H9 (cell line): ENCODE results near the gene POT1. TPM values are rescaled to one million over a fixed set of nuclear protein-coding genes. Genes with fewer than 3 reads are reported as not detected.

Source experiments
- DNase-seq: peaks from one replicate; pipeline ENCODE4 v3.0.0-alpha.2; 2017
- H2AFZ ChIP-seq: one replicate; pipeline ENCODE4 v1.6.1; 2013; ENCODE audit warnings: mild to moderate bottlenecking, low read length, control low read depth, moderate library complexity
- H2AK5ac ChIP-seq: 2 replicates; pipeline ENCODE4 v1.6.1; 2013; ENCODE audit warnings: low read length, control low read depth, mixed read lengths; ENCODE audit not compliant: insufficient read length
- H2BK120ac ChIP-seq: one replicate; pipeline ENCODE4 v1.6.1; 2013; ENCODE audit warnings: low read depth, mild to moderate bottlenecking, low read length, control low read depth, inconsistent platforms; ENCODE audit not compliant: poor library complexity, severe bottlenecking
- H2BK12ac ChIP-seq: 2 replicates; pipeline ENCODE4 v1.6.1; 2013; ENCODE audit warnings: low read length, control low read depth, mixed read lengths, low read depth; ENCODE audit not compliant: insufficient read length
- H2BK15ac ChIP-seq: 2 replicates; pipeline ENCODE4 v1.6.1; 2013; ENCODE audit warnings: low read depth, low read length, control low read depth
- H2BK20ac ChIP-seq: one replicate; pipeline ENCODE4 v1.6.1; 2013; ENCODE audit warnings: low read depth, mild to moderate bottlenecking, low read length, control low read depth, inconsistent platforms; ENCODE audit not compliant: poor library complexity, severe bottlenecking
- H2BK5ac ChIP-seq: 2 replicates; pipeline ENCODE4 v1.6.1; 2013; ENCODE audit warnings: low read length, control low read depth, mixed read lengths; ENCODE audit not compliant: insufficient read length
- H3K14ac ChIP-seq: 2 replicates; pipeline ENCODE4 v1.6.1; 2013; ENCODE audit warnings: low read length, control low read depth; ENCODE audit not compliant: insufficient read depth
- H3K18ac ChIP-seq: 2 replicates; pipeline ENCODE4 v1.6.1; 2013; ENCODE audit warnings: low read depth, mild to moderate bottlenecking, mixed read lengths, low read length, control low read depth; ENCODE audit not compliant: insufficient read length
- H3K23ac ChIP-seq: 2 replicates; pipeline ENCODE4 v1.6.1; 2013; ENCODE audit warnings: low read length, control low read depth, mixed read lengths, low read depth; ENCODE audit not compliant: insufficient read length
- H3K23me2 ChIP-seq: 2 replicates; pipeline ENCODE4 v1.6.1; 2013; ENCODE audit warnings: low read depth, mild to moderate bottlenecking, mixed read lengths, low read length, control low read depth; ENCODE audit not compliant: insufficient read length, poor library complexity, severe bottlenecking
- H3K27ac ChIP-seq: 2 replicates; pipeline ENCODE4 v1.5.1; 2013; ENCODE audit warnings: low read length, control low read depth, mixed read lengths, low read depth; ENCODE audit not compliant: insufficient read length
- H3K27me3 ChIP-seq: 2 replicates; pipeline ENCODE4 v1.6.1; 2013; ENCODE audit warnings: low read length, control low read depth, inconsistent platforms; ENCODE audit not compliant: insufficient read depth
- H3K4ac ChIP-seq: 2 replicates; pipeline ENCODE4 v1.6.1; 2013; ENCODE audit warnings: low read depth, mild to moderate bottlenecking, control low read depth, inconsistent platforms, low read length, moderate library complexity
- H3K4me1 ChIP-seq: 2 replicates; pipeline ENCODE4 v1.6.1; 2013; ENCODE audit warnings: low read length, control low read depth, inconsistent platforms; ENCODE audit not compliant: insufficient read depth
- H3K4me2 ChIP-seq: 2 replicates; pipeline ENCODE4 v1.6.1; 2013; ENCODE audit warnings: low read length, control low read depth, mixed read lengths; ENCODE audit not compliant: insufficient read length, insufficient read depth
- H3K56ac ChIP-seq: 2 replicates; pipeline ENCODE4 v1.6.1; 2013; ENCODE audit warnings: low read depth, mild to moderate bottlenecking, mixed read lengths, low read length, control low read depth; ENCODE audit not compliant: insufficient read length
- H3K79me1 ChIP-seq: 2 replicates; pipeline ENCODE4 v1.6.1; 2013; ENCODE audit warnings: low read depth, mild to moderate bottlenecking, moderate library complexity, low read length, control low read depth, inconsistent platforms; ENCODE audit not compliant: insufficient read depth, poor library complexity, severe bottlenecking
- H3K79me2 ChIP-seq: 2 replicates; pipeline ENCODE4 v1.6.1; 2013; ENCODE audit warnings: low read length, control low read depth, inconsistent platforms; ENCODE audit not compliant: insufficient read depth
- H3K9ac ChIP-seq: 2 replicates; pipeline ENCODE4 v1.6.1; 2013; ENCODE audit warnings: low read length, control low read depth, mixed read lengths; ENCODE audit not compliant: insufficient read length; ENCODE audit errors: extremely low read depth
- H3K9me3 ChIP-seq: one replicate; pipeline ENCODE4 v1.6.1; 2013; ENCODE audit warnings: low read depth, low read length, inconsistent platforms; ENCODE audit not compliant: control insufficient read depth
- H3T11ph ChIP-seq: one replicate; pipeline ENCODE4 v1.6.1; 2013; ENCODE audit warnings: mild to moderate bottlenecking, low read length, control low read depth, inconsistent platforms
- H4K20me1 ChIP-seq: one replicate; pipeline ENCODE4 v1.6.1; 2013; ENCODE audit not compliant: control insufficient read depth, insufficient read length, insufficient read depth
- H4K5ac ChIP-seq: 2 replicates; pipeline ENCODE4 v1.6.1; 2013; ENCODE audit warnings: low read depth, mild to moderate bottlenecking, mixed read lengths, low read length, control low read depth; ENCODE audit not compliant: insufficient read length
- H4K8ac ChIP-seq: replicated peaks from 2 replicates; pipeline ENCODE4 v1.6.1; 2013; ENCODE audit warnings: low read length, control low read depth, mixed read lengths, low read depth; ENCODE audit not compliant: insufficient read length
- H4K91ac ChIP-seq: 2 replicates; pipeline ENCODE4 v1.6.1; 2013; ENCODE audit warnings: low read depth, mild to moderate bottlenecking, moderate library complexity, mixed read lengths, low read length, control low read depth; ENCODE audit not compliant: insufficient read length
- H3K27ac Mint-ChIP-seq, 3 experiments: 2 replicates in 2 of 3; 3 replicates in 1 of 3; pipeline ENCODE4 v1.8.0; 2020 to 2021; ENCODE audit warnings: mixed read lengths in 3 of 3, mild to moderate bottlenecking in 1 of 3, moderate library complexity in 1 of 3
- H3K27me3 Mint-ChIP-seq: 2 replicates; pipeline ENCODE4 v1.8.0; 2021; ENCODE audit warnings: low read depth, mild to moderate bottlenecking, moderate library complexity, mixed read lengths
- H3K36me3 Mint-ChIP-seq, 3 experiments: 2 replicates in 2 of 3; 3 replicates in 1 of 3; pipeline ENCODE4 v1.8.0; 2020 to 2021; ENCODE audit warnings: low read depth in 3 of 3, mixed read lengths in 3 of 3; ENCODE audit not compliant: insufficient read depth in 1 of 3
- H3K4me1 Mint-ChIP-seq, 2 experiments: 2 replicates each; pipeline ENCODE4 v1.8.0; 2020; ENCODE audit warnings: mixed read lengths in 2 of 2
- H3K4me3 Mint-ChIP-seq, 2 experiments: 2 replicates in 1 of 2; 3 replicates in 1 of 2; pipeline ENCODE4 v1.8.0; 2020 to 2021; ENCODE audit warnings: mild to moderate bottlenecking in 2 of 2, mixed read lengths in 2 of 2, moderate library complexity in 1 of 2
- H3K9me3 Mint-ChIP-seq, 2 experiments: 2 replicates in 1 of 2; 3 replicates in 1 of 2; pipeline ENCODE4 v1.8.0; 2020; ENCODE audit warnings: mild to moderate bottlenecking in 2 of 2, mixed read lengths in 2 of 2, moderate library complexity in 1 of 2
- WGBS: extraction: QIAGEN DNeasy Blood & Tissue Kit; methylation state at CpG from one replicate; pipeline ENCODE4 v1.1.7; 2013; ENCODE audit warnings: missing lambda C conversion rate, low lambda C conversion rate, mixed read lengths; ENCODE audit not compliant: insufficient read length; ENCODE audit errors: extremely low coverage; 5-methylcytosine and 5-hydroxymethylcytosine counted together
- total RNA-seq: library from RNA; stranded (reverse); gene quantifications from 2 replicates; pipeline ENCODE4 v1.2.1, GENCODE V29; 2021
- TF ChIP-seq, protein P1 (sequence below): fragments of 200-600 bp; sonication (generic); conservative IDR thresholded peaks from 3 replicates; pipeline ENCODE4 v1.8.0; 2021; ENCODE audit warnings: antibody characterized with exemption, mild to moderate bottlenecking

POT1 gene
- total RNA-seq, 1 experiment from 2014 or later, result 23.4 TPM

DNA sequence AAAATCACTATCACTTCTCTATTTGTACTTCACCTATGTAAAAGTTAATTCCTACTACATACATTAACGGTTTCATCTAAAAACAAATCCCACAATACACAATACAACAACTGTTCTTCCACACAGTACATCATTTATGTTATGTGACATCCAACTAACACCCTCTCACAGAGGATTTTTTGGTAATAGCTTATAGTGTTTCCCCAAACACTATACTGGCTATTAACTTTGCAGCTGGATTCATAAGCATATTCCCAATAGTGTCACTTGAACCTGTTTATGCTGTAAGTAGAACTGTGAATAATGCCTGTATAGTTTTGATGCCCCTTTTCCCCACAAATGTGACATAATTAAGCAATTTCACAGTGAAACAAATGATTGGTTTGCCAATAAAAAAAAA lies 49.9 kb downstream of the POT1 start:
- no peaks in the 10 kb centered on the region for H3K27me3 ChIP-seq
- no peaks in the 10 kb centered on the region for H3K79me2 ChIP-seq
- no peaks in the 10 kb centered on the region for H3K9me3 ChIP-seq
- H3K27ac ChIP-seq, result no peak overlapping the region
- H3K14ac ChIP-seq, result no peak overlapping the region
- H4K91ac ChIP-seq, result no peak overlapping the region
- no peak overlapping the region for H2BK20ac ChIP-seq
- no peak overlapping the region for H2AK5ac ChIP-seq
- H3K4me1 ChIP-seq, result no peaks in the 10 kb centered on the region
- H3K79me1 ChIP-seq, result no peaks in the 10 kb centered on the region
- no peak overlapping the region for H2BK12ac ChIP-seq
- H3K9ac ChIP-seq, result no peak overlapping the region
- no peak overlapping the region for H2BK120ac ChIP-seq
- no peak for DNase-seq
- H3K18ac ChIP-seq, result no peak overlapping the region
- no peak overlapping the region for H3K23ac ChIP-seq
- no peak overlapping the region for H3K4me2 ChIP-seq
- no peak overlapping the region for H4K8ac ChIP-seq
- H3K4ac ChIP-seq, result no peak overlapping the region
- Mint-ChIP-seq H3K27me3 (no peaks in the 10 kb centered on the region), H3K36me3 (no peaks in the 10 kb centered on the region), H3K4me1 (no peaks in the 10 kb centered on the region), H3K9me3 (no peaks in the 10 kb centered on the region), H3K27ac (no peak overlapping the region), H3K4me3 (no peak overlapping the region)
- no peaks in the 10 kb centered on the region for H4K20me1 ChIP-seq
- WGBS, result 100% methylated on average over 1 of the region's 1 CpG
- H4K5ac ChIP-seq, result no peak overlapping the region
- H2AFZ ChIP-seq, result no peak overlapping the region
- no peak overlapping the region for H2BK5ac ChIP-seq
- no peak overlapping the region for H3T11ph ChIP-seq
- TF ChIP-seq, protein P1, sequence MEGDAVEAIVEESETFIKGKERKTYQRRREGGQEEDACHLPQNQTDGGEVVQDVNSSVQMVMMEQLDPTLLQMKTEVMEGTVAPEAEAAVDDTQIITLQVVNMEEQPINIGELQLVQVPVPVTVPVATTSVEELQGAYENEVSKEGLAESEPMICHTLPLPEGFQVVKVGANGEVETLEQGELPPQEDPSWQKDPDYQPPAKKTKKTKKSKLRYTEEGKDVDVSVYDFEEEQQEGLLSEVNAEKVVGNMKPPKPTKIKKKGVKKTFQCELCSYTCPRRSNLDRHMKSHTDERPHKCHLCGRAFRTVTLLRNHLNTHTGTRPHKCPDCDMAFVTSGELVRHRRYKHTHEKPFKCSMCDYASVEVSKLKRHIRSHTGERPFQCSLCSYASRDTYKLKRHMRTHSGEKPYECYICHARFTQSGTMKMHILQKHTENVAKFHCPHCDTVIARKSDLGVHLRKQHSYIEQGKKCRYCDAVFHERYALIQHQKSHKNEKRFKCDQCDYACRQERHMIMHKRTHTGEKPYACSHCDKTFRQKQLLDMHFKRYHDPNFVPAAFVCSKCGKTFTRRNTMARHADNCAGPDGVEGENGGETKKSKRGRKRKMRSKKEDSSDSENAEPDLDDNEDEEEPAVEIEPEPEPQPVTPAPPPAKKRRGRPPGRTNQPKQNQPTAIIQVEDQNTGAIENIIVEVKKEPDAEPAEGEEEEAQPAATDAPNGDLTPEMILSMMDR, result no peak
- H3K23me2 ChIP-seq, result no peaks in the 10 kb centered on the region
- no peak overlapping the region for H3K56ac ChIP-seq
- no peak overlapping the region for H2BK15ac ChIP-seq
